Loucy (cell line): Measurements from ENCODE around the gene ELF3.

Source experiments
- H2AFZ ChIP-seq: fragments of 200-600 bp; sonication (generic); 2 replicates; pipeline ENCODE4 v1.6.0; 2016; ENCODE audit warnings: antibody characterized with exemption, mild to moderate bottlenecking, low read length, moderate library complexity
- H3F3A ChIP-seq: fragments of 200-600 bp; 2 replicates; pipeline ENCODE4 v1.6.0; 2016; ENCODE audit warnings: antibody characterized with exemption, low read depth, mild to moderate bottlenecking
- H3K27me3 ChIP-seq: fragments of 200-600 bp; sonication (generic); 2 replicates; pipeline ENCODE4 v1.6.1; 2014; ENCODE audit warnings: low read length, mild to moderate bottlenecking; ENCODE audit not compliant: insufficient read depth, poor library complexity, severe bottlenecking
- H3K36me3 ChIP-seq: fragments of 200-600 bp; sonication (generic); 2 replicates; pipeline ENCODE4 v1.6.1; 2016; ENCODE audit warnings: low read length; ENCODE audit not compliant: insufficient read depth
- H3K4me1 ChIP-seq: fragments of 200-600 bp; sonication (generic); 2 replicates; pipeline ENCODE4 v1.5.1; 2014; ENCODE audit warnings: low read length, mild to moderate bottlenecking; ENCODE audit not compliant: insufficient read depth, poor library complexity, severe bottlenecking
- H3K4me2 ChIP-seq: fragments of 200-600 bp; sonication (generic); 2 replicates; pipeline ENCODE4 v1.6.0; 2014; ENCODE audit warnings: antibody characterized with exemption, low read length, low read depth, mild to moderate bottlenecking; ENCODE audit not compliant: poor library complexity, severe bottlenecking
- H3K4me3 ChIP-seq: fragments of 200-600 bp; sonication (generic); 2 replicates; pipeline ENCODE4 v1.5.1; 2014; ENCODE audit warnings: low read length, mild to moderate bottlenecking, mixed read lengths; ENCODE audit not compliant: poor library complexity, severe bottlenecking
- H3K79me2 ChIP-seq: fragments of 200-600 bp; sonication (generic); 2 replicates; pipeline ENCODE4 v1.6.1; 2014; ENCODE audit warnings: low read length; ENCODE audit not compliant: insufficient read depth
- H3K9ac ChIP-seq: fragments of 200-600 bp; sonication (generic); 2 replicates; pipeline ENCODE4 v1.6.0; 2014; ENCODE audit warnings: mild to moderate bottlenecking, low read depth, low read length, moderate library complexity; ENCODE audit not compliant: poor library complexity, severe bottlenecking
- H3K9me2 ChIP-seq: fragments of 200-600 bp; sonication (generic); replicated peaks from 2 replicates; pipeline ENCODE4 v1.6.1; 2016; ENCODE audit warnings: low read depth, low read length, mixed read lengths
- H3K9me3 ChIP-seq: fragments of 200-600 bp; sonication (generic); 2 replicates; pipeline ENCODE4 v1.6.1; 2014; ENCODE audit warnings: mild to moderate bottlenecking, antibody characterized with exemption, low read length, low read depth; ENCODE audit not compliant: insufficient read depth
- H4K20me1 ChIP-seq: fragments of 200-600 bp; sonication (generic); 2 replicates; pipeline ENCODE4 v1.6.0; 2014; ENCODE audit warnings: antibody characterized with exemption, low read length, mild to moderate bottlenecking; ENCODE audit not compliant: insufficient read depth, poor library complexity, severe bottlenecking
- EZH2phosphoT487 ChIP-seq: fragments of 200-600 bp; IDR thresholded peaks from 2 replicates; pipeline ENCODE4 v1.6.1; 2018; ENCODE audit warnings: antibody characterized with exemption, mild to moderate bottlenecking, moderate library complexity, borderline replicate concordance
- TF ChIP-seq, protein P1 (sequence below): fragments of 200-600 bp; sonication (generic); conservative IDR thresholded peaks from 2 replicates; pipeline ENCODE4 v1.5.1; 2014; ENCODE audit warnings: mild to moderate bottlenecking, antibody characterized with exemption, low read length

The ELF3 gene

GRCh38 chr1:202031796-202032195 lies 21.4 kb downstream of the ELF3 start:
- no peaks in the 10 kb centered on the region for H3K9me2 ChIP-seq
- TF ChIP-seq EZH2phosphoT487: no peak
- TF ChIP-seq, protein P1, sequence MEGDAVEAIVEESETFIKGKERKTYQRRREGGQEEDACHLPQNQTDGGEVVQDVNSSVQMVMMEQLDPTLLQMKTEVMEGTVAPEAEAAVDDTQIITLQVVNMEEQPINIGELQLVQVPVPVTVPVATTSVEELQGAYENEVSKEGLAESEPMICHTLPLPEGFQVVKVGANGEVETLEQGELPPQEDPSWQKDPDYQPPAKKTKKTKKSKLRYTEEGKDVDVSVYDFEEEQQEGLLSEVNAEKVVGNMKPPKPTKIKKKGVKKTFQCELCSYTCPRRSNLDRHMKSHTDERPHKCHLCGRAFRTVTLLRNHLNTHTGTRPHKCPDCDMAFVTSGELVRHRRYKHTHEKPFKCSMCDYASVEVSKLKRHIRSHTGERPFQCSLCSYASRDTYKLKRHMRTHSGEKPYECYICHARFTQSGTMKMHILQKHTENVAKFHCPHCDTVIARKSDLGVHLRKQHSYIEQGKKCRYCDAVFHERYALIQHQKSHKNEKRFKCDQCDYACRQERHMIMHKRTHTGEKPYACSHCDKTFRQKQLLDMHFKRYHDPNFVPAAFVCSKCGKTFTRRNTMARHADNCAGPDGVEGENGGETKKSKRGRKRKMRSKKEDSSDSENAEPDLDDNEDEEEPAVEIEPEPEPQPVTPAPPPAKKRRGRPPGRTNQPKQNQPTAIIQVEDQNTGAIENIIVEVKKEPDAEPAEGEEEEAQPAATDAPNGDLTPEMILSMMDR: no peak
- H3K4me3 ChIP-seq: no peak overlapping the region
- H4K20me1 ChIP-seq: no peaks in the 10 kb centered on the region
- H3K79me2 ChIP-seq: no peaks in the 10 kb centered on the region
- no peak overlapping the region for H3K9ac ChIP-seq
- no peaks in the 10 kb centered on the region for H3K4me1 ChIP-seq
- H3K27me3 ChIP-seq: no peaks in the 10 kb centered on the region
- H3K9me3 ChIP-seq: no peaks in the 10 kb centered on the region
- no peaks in the 10 kb centered on the region for H3K36me3 ChIP-seq
- no peaks in the 10 kb centered on the region for H3F3A ChIP-seq
- H3K4me2 ChIP-seq: no peak overlapping the region
- H2AFZ ChIP-seq: no peak overlapping the region

DNA sequence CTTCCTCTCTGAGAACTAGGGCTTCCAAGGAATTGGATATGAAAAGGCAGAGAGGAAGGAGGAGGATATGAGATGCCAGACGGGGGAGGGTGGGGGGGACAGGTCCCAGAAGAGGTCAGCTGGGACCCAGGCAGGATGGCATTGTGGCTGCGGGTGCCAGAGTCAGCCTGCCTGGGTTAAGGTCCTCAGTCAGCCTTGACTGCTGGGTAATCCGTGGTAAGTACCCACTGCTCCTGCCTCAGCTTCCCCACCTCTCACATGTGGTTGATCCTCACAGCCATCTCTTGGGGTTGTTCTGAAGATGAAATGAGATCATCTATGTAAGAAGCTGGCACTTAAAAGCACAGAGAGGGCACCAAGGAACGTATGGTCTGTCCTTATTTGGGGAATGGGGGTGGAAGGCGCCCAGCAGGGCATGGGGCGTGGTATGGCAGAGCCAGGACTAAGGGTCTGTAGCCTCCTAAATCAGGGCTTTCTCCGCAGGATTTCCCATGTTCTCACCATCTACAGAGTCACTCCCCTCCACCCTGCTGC lies 23.8 kb downstream of the ELF3 start:
- H3K4me1 ChIP-seq: no peaks in the 10 kb centered on the region
- H3K36me3 ChIP-seq: no peaks in the 10 kb centered on the region
- no peaks in the 10 kb centered on the region for H3K79me2 ChIP-seq
- H3K9ac ChIP-seq: no peak overlapping the region
- no peaks in the 10 kb centered on the region for H4K20me1 ChIP-seq
- no peak overlapping the region for H3K4me2 ChIP-seq
- H3K9me2 ChIP-seq: no peaks in the 10 kb centered on the region
- H3K27me3 ChIP-seq: no peaks in the 10 kb centered on the region
- H2AFZ ChIP-seq: no peak overlapping the region
- H3F3A ChIP-seq: no peaks in the 10 kb centered on the region
- H3K9me3 ChIP-seq: no peaks in the 10 kb centered on the region
- no peak overlapping the region for H3K4me3 ChIP-seq
- TF ChIP-seq, protein P1: no peak
- no peak for TF ChIP-seq EZH2phosphoT487

GRCh38 chr1:202034683-202035462 lies 24.5 kb downstream of the ELF3 start:
- Histone ChIP-seq H3K79me2 (no peaks in the 10 kb centered on the region), H2AFZ (no peak overlapping the region), H3K9ac (no peak overlapping the region), H3K9me3 (no peaks in the 10 kb centered on the region), H3K9me2 (no peaks in the 10 kb centered on the region), H3F3A (no peaks in the 10 kb centered on the region), H3K4me1 (no peaks in the 10 kb centered on the region), H3K4me2 (no peak overlapping the region), H3K4me3 (no peak overlapping the region), H4K20me1 (no peaks in the 10 kb centered on the region), H3K36me3 (no peaks in the 10 kb centered on the region), H3K27me3 (no peaks in the 10 kb centered on the region)
- TF ChIP-seq, protein P1: no peak
- no peak for TF ChIP-seq EZH2phosphoT487
